ACHN (cell line): Measurements from ENCODE around the gene CLTCL1.
"Not testable (repeated sequence)": the region's sequence is repeated elsewhere in the genome, so short reads cannot be mapped to it uniquely, and the experiment has no call there.

ENCODE experiments used
- DNase-seq: peaks from one replicate; pipeline ENCODE4 v3.0.0-alpha.2; 2015
- in situ Hi-C: cut with HindIII; loops from 2 replicates; pipeline ENCODE4 v1.10.0; 2017; ENCODE audit warnings: low sequenced_read_pairs, low pct_ligation_motif_present, low pct_unique_long_range_greater_than_20kb

The CLTCL1 gene

DNA sequence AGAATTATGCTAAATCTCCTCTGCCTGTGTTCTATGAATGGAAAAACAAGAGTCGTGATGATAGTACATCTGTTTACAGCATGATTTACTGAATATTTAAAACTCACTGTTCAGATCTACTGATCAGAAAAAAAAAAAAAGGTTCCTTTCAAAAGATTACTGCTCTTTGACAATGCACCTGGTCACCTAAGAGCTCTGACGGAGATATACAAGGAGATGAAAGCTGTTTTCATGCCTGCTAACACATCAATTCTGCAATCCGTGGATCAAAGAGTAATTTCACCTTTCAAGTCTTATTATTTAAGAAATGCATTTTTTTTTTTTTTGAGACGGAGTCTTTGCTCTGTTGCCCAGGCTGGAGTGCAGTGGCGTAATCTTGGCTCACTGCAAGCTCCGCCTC, 30.7 kb downstream of the CLTCL1 start:
- in situ Hi-C loops = no loop called here
- DNase-seq = no peak

GRCh38 chr22:19260194-19260593, 31.3 kb downstream of the CLTCL1 start:
- in situ Hi-C loops = no loop called here
- no peak for DNase-seq

- in situ Hi-C loops = not testable (repeated sequence)
Observed at GRCh38 chr22:19258968-19259288, 32.6 kb downstream of the CLTCL1 start.

DNA sequence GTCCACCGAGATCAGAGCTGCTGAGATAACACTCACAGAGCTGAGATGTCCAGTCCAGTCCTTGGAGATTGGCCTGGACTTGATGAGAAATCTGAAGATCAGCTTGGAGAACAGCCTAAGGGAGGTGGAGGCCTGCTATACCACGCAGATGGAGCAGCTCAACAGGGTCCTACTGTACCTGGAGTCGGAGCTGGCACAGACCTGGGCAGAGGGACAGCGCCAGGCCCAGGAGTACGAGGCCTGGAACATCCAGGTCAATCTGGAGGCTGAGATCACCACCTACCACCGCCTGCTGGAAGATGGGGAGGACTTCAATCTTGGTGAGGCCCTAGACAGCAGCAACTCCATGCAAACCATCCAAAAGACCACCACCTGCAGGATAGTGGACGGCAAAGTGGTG, 33.1 kb downstream of the CLTCL1 start:
- no peak for DNase-seq
- in situ Hi-C loops = no loop called here

More at GRCh38 chr22:19258968-19259288, 32.6 kb downstream of the CLTCL1 start:
- DNase-seq = not testable (repeated sequence)

- in situ Hi-C loops, DNase-seq: not testable (repeated sequence)
Observed at GRCh38 chr22:19256362-19256761, 35.2 kb downstream of the CLTCL1 start.

DNA sequence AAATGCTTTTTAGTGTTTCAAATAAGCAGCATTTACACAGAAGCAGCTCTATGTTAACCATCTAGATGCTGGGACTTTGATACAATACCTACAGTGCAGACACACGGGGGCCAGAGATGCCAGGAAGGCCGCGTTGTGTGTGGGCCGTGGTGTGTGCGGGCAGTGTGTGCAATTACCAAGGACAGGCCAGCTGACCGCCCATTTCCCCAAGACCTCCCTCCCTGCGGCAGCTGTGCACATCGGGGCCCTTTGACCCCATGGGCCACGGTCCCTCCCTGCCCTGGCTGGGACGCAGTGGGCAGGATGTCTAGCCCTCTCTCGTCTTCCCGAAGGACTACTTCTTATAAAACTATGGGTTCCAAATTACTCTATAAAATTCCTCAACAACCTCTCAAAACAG, 38.4 kb downstream of the CLTCL1 start:
- in situ Hi-C loops = no loop called here
- DNase-seq = no peak

GRCh38 chr22:19244600-19245352, 46.7 kb downstream of the CLTCL1 start:
- in situ Hi-C loops = no loop called here
- no peak for DNase-seq

DNA sequence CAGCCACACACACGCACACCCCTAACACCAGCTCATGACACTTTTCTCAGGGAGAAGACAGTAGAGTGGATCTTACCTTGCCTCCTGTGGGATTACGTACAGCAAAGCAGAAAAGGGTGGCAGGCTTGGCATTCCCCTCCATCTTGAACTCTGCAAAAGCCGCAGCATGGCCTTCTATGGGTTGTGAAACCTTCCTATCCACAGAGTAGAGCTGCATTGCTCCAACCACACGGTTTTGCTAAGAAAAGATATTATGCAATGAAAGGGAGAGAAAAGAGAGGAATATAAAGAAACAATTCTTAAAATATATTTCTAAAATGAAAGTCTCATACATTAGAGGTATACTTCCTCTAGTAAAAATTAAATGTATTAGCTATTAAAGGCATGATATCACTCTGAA, 48.8 kb downstream of the CLTCL1 start:
- DNase-seq = no peak
- in situ Hi-C loops = no loop called here

GRCh38 chr22:19241593-19241906, 50.0 kb downstream of the CLTCL1 start:
- in situ Hi-C loops = no loop called here
- no peak for DNase-seq

- no peak for DNase-seq
- in situ Hi-C loops = no loop called here
Observed at GRCh38 chr22:19240813-19241592, 50.5 kb downstream of the CLTCL1 start.

DNA sequence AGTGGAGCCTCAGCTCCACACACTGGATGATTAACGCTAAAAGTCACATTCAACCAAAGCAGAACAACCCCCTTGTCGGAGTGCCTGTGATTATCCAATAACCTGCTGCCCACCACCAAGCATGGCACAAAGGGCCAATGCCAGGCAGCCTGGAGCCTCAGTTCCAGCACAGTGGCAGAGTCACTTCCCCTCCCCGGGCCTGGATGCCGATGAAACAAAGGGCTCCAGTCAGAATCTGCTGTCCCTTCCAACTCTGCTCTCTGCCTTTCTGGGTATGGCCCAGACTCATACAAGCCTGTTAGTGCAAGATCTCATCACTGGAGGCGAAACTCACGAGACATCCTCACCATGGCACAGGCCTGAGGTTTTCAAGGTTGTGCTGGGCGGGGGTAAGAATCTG, 52.1 kb downstream of the CLTCL1 start:
- in situ Hi-C loops = no loop called here
- no peak for DNase-seq

GRCh38 chr22:19238900-19239299, 52.6 kb downstream of the CLTCL1 start:
- in situ Hi-C loops = no loop called here
- DNase-seq = no peak

DNA sequence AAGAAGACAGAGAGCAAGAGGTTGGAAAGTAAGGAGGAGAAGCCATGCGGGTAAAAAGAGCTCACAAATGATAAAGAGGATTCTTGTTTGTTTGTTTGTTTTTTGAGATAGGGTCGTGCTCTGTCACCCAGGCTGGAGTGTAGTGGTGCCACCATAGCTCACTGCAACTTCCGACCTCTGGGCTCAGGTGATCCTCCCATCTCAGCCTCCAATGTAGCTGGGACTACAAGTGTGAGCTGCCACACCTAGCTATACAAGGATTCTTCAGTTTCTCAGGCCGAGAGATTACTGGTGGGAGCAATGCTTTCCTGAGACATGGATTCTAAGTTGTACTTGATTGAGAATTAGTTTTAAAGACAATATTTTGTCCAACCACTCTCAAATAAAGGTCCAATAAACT, 55.6 kb downstream of the CLTCL1 start:
- DNase-seq = no peak
- in situ Hi-C loops = no loop called here

DNA sequence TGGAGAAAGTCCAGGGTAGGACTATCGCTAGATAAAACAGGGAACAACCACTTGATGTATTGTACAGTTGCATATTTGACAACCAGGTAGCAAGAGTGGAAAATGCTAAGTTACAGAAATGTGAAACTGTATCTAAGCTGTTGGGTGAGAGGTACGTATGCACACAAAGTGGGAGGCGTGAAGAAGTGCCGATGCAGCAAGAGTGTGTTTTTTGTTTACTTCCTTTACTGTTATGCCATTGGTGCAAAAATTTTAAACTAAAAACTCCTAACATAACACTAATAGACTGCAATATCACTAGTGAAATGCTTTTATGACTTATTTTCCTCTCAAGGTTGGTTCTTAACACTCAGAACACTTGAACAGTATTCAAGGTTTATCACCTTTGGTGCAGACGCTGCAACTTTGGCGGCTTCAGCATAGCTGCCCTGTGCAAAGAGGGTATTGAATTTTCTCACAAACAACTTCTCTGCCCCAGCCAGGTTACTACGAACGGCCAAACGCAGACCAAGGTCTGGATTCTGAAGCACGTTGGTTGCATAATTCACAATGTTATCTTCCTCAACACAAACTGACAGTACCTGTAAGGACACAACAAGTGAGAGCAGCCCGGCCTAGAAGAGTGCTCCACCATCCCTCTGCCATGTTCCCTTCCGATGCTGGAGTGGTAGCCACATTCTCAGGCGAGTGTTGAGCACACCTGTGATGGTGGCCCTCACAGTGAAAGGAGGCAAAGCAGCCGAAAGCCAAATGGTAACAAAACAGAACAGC, 57.2 kb downstream of the CLTCL1 start:
- DNase-seq = no peak
- in situ Hi-C loops = no loop called here

DNA sequence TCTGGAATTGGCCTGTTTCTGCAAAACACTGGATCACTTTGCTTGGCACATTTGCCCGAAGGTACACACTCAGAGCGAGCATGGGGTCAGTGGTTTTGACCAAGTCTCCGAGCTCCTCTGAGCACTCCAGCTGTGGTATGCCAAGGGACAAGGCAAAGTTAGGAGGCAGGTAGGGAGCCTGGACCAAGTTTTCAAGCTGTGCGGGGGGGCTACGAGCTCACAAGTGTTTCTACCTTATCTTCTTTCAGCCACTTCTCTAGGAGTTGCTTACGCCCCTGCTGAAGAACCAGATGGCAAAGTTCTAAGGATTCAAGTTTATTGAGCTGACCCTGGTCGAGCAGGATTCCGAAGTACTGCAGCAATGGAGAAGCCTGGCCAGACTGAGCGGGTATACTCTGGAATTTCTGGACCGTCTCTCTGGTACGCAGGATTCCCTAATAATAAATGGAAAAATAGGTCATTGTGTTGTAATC, 58.3 kb downstream of the CLTCL1 start:
- in situ Hi-C loops = no loop called here

GRCh38 chr22:19232623-19233022, 58.9 kb downstream of the CLTCL1 start:
- in situ Hi-C loops = no loop called here
- no peak for DNase-seq

More for the DNA sequence above, 58.3 kb downstream of the CLTCL1 start:
- DNase-seq = no peak

GRCh38 chr22:19231986-19232385, 59.5 kb downstream of the CLTCL1 start:
- DNase-seq = no peak
- in situ Hi-C loops = no loop called here

GRCh38 chr22:19229600-19229999, 61.9 kb downstream of the CLTCL1 start:
- in situ Hi-C loops = no loop called here

DNA sequence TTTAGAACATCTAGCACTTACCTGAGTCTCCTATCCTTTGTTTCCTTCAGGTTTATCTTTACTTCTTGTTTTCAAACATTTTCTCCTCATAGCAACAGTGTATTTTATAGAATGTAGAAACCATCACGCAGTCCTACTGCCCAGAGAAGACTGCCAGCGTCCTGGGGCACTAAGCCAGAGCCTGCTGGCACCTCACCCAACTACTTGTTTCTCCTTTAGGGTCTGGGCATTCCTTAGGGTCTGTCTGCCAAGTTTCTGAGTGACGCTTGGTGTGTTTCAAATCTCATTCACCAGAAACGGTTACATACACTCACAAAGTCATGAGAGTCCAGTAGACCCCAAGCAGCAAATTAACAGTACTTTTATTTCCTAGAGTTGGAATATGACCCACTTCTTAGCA, 63.3 kb downstream of the CLTCL1 start:
- DNase-seq = no peak
- in situ Hi-C loops = no loop called here

More at GRCh38 chr22:19229600-19229999, 61.9 kb downstream of the CLTCL1 start:
- DNase-seq = no peak
